A204.1 (cell line): Measurements from ENCODE around the gene EPM2AIP1.

Experiments
- FAIRE-seq: peaks from 2 replicates; lab custom pipeline; 2012; peaks lifted over from hg19 to GRCh38; lab: Jason Lieb, UNC

EPM2AIP1 gene

DNA sequence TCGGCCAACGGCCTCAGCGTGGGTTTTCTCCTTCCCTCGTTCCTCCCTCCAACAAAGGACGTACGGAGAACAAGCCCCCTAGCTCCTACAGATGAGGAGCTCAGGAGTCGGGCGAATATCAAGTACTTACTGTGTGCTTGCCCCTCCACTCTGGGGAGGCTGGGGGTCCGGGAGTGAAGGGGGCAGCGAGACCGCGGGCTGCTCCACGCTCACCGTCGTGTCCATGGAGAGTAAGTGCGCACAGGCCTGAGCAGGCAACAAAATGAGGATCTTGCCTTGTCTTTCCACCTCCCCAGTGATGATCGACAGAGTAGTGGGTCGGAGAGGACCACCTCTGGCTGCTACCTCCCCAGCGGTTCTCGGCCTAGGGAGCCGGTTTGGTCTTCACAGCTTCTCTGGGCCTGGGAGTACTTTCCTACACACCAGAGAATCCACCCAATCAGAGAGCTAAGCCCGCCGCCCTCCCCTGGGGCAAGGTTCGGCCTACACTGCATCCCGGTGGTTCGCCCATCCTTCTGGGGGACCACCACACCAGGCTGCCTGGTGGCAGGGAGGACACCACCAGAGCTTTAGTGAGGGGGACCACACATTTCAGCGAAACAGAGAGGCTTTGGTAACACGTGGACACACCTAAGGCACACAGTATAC lies 47.5 kb downstream of the EPM2AIP1 start:
- FAIRE-seq: no peak

GRCh38 chr3:36944641-36945270 lies 48.2 kb downstream of the EPM2AIP1 start, which contains the start of gene TRANK1:
TRANK1 (minus strand) TSS chr3:36945054; CDS start chr3:36944809, 245 bp downstream.
- no peak for FAIRE-seq

DNA sequence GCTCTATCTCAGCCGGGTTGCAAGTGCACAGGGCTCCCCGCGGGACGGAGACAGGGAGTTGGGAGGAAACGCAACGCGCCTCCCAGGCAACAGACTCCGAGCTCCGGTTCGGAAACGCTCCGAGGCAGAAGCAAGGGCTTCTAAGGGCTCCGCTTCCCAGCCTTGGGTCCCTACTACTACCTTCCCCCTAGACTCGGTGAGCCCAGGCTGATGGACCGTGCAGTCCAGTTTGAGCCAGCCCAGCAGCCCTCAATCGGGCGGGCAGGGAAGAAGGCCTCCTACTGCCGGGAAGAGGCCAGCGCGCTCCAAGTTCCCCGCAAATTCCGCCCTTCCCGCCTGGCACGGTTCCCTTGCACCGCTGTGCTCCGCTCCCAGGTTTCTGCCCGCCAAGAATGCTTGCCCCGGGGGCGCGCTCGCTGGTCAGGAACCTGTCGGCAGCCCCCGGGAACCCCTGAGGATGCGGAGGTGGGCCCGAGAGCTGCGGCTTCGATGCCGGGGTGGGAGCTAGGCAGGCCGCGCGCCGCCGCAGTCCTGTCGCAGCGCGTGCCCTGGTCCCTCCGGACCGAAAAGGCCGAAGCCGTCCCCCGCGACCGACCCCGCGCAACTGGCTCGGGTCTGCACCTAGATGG lies 48.8 kb downstream of the EPM2AIP1 start:
- FAIRE-seq: no peak

DNA sequence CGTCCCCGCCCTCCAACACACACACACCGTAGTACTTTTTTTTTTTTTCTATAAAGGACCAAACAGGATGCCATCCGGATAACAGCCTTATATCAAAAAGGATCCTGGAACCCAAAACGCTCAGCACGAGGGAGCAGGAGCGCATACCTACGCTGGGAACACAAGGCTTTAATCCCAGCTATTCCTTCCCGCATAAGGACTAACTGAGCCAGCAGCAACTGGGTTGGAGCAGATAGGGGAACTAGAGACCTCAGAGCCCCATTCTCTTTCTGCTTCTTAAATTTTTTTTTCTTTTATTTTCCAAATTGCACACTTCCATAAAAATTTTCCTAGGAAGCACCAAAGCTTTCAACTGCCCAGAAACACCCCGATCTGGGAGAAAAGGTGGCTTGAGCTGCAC lies 49.3 kb downstream of the EPM2AIP1 start:
- FAIRE-seq: no peak

DNA sequence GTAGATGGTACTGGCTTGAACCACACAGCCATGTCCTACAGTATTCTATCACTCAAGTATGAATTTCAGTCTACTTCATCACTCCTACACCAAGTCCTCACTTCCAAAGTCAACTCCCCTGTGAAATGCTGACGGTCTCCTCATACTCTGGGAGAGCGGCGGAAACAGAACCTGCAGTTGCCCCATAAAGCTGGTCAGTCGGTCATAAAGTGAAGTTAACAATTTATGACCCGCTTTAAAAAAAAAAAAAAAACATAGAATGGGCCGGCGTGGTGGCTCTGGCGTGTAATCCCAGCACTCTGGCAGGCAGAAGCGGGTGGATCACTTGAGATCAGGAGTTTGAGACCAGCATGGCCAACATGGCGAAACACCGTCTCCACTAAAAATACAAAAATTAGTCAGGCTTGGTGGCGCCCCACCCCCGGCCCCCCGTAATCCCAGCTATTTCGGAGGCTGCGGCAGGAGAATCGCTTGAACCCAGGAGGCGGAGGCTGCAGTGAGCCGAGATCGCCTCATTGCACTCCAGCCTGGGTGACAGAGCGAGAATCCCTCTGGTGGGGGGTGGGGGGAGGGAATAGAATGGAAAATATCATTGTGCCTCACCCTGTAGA lies 50.2 kb downstream of the EPM2AIP1 start:
- no peak for FAIRE-seq

- no peak for FAIRE-seq
These were observed 51.3 kb downstream of the EPM2AIP1 start for GRCh38 chr3:36941658-36942057.

GRCh38 chr3:36941162-36941561 lies 51.8 kb downstream of the EPM2AIP1 start:
- no peak for FAIRE-seq

DNA sequence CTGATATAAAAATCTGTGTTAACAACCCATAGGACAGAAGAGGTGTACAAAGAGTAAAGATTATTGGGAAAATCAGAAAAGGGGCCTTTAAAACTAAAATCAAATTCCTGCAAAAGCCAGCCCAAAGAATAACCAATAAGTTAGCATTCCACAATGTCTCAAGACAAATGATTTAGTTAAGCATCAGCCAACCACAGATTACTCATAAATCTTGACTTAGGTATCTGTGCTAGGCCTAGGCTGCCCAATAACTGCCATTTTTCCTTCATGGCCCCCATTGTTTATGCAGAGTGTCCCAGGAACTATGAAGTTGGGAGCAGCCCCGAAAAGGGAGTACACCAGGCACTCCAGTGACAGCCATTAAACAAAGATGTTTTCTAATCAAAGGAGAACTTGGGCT lies 55.4 kb downstream of the EPM2AIP1 start:
- FAIRE-seq: no peak
